HAP-1 (cell line): ENCODE data around the gene CTNNB1.

Experiments used
- DNase-seq, 2 experiments: peaks; one replicate each; pipeline ENCODE4 v3.0.0-alpha.2; 2016 to 2020; ENCODE audit warnings: low spot score in 2 of 2
- H3K27me3 ChIP-seq: fragments of 250-450 bp; sonication (Bioruptor Pico); 2 replicates; pipeline ENCODE4 v1.5.1; 2020; ENCODE audit warnings: low read depth, mild to moderate bottlenecking, moderate library complexity
- H3K36me3 ChIP-seq: fragments of 250-450 bp; sonication (Bioruptor Pico); replicated peaks from 2 replicates; pipeline ENCODE4 v1.5.1; 2020; ENCODE audit warnings: mild to moderate bottlenecking
- H3K4me1 ChIP-seq: fragments of 250-450 bp; sonication (Bioruptor Pico); 2 replicates; pipeline ENCODE4 v1.5.1; 2020; ENCODE audit warnings: mild to moderate bottlenecking
- H3K4me3 ChIP-seq: fragments of 250-450 bp; sonication (Bioruptor Pico); 2 replicates; pipeline ENCODE4 v1.5.1; 2020; ENCODE audit warnings: mild to moderate bottlenecking, moderate library complexity
- H3K9me3 ChIP-seq: fragments of 250-450 bp; sonication (Bioruptor Pico); 2 replicates; pipeline ENCODE4 v1.5.1; 2020; ENCODE audit warnings: mild to moderate bottlenecking, moderate library complexity
- in situ Hi-C: fragments of 300-500 bp; cut with MboI; formaldehyde crosslinking; loops from 3 replicates; pipeline ENCODE4 v1.14.3; 2020; ENCODE audit warnings: low sequenced_read_pairs, inconsistent platforms, mixed read lengths

CTNNB1 gene

DNA sequence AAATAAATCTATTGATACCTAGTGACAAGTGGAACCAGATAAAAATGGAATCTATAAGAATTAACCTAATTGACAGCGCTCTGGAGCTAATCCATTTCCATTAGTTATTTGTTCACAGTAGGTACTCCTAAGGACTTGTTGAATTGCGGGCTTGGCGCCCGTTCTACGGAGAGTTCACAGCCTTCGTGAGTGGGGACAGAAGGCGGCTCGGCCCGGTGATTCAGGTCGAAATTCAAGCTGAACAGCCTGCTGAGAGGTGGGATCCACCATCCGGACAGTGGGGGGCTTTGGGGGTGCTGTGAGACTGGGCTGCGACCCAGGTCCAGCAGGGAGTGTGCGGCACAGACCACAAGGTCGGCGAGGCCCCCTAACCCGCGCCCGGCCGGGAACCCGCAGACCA, 779 bp upstream of the CTNNB1 start:
- H3K4me1 ChIP-seq, result peaks cover 11% of the 10 kb centered on the region
- H3K9me3 ChIP-seq, result no peaks in the 10 kb centered on the region
- in situ Hi-C loops, result no loop called here
- no peaks in the 10 kb centered on the region for H3K36me3 ChIP-seq
- peak in 1 of 2 experiments; percentile 28 for DNase-seq
- peak overlapping the region; percentile 92 for H3K4me3 ChIP-seq
- no peaks in the 10 kb centered on the region; the same call in 1 of the 2 replicates for H3K27me3 ChIP-seq

DNA sequence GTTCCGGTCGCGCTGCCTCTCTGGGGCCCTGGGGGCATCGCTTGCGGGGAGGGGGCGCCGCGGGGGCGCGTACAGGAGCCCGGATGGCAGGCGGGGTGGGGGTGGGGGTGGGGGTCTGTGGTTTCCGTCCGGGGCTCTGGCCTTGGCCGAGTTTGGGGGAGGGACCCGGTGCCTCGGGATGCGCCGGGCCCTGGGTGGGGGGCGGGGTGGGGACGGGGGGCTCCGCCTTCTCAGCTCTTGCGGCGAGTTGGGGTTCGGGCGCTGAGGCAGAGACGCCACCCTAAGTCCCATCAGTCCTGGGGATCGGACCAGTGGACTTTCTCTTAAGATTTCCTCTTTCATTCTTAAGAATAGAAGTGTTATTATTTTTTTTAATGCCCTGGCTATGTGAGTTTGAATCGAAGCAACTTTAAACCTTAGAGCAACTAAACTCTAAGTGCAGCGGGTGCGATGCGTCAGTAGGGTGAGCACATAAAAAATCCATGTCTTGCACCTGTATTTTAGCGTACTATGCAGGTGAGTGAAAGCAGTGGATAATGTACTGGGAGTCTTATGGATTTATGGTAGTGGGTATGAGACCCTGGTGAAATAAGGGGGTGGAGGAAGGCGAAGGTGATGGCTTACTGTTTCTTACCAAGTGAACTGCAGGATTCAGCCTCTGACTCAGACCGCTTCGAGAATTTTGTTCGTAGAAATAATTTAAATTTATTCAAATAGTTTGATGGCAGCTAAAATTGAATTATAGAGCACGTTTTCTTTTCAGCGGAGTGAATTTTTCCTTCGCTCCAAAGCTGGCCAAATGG, 762 bp downstream of the CTNNB1 start:
- H3K36me3 ChIP-seq, result no peaks in the 10 kb centered on the region
- no peaks in the 10 kb centered on the region for H3K9me3 ChIP-seq
- H3K4me1 ChIP-seq, result peaks cover 13% of the 10 kb centered on the region
- H3K27me3 ChIP-seq, result no peaks in the 10 kb centered on the region
- peak in 1 of 2 experiments; percentile 45 for DNase-seq
- in situ Hi-C loops, result no loop called here
- H3K4me3 ChIP-seq, result peak overlapping the region; percentile 92

DNA sequence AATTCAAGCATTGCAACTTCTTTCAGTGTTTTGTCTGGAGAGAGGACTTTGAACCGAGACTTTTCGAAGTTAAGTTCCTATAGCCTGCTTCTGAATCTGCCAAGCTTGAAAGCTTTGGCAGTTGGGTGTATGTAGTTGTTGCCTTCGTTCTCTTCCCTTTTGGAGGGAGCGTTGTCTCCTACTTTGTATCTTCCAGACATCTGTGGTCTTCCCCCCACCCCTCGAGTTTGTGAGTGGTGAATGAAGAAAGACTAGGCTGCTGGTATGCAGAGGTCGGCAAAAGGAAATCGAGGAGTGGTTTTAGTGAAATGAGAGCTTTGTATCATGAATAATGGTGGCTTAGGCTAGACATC, 1.3 kb downstream of the CTNNB1 start:
- H3K9me3 ChIP-seq, result no peaks in the 10 kb centered on the region
- peak overlapping the region; percentile 92 for H3K4me3 ChIP-seq
- DNase-seq, result peak; percentile 63 to 73
- H3K36me3 ChIP-seq, result no peaks in the 10 kb centered on the region
- H3K4me1 ChIP-seq, result peaks cover 13% of the 10 kb centered on the region
- in situ Hi-C loops, result no loop called here
- H3K27me3 ChIP-seq, result no peaks in the 10 kb centered on the region

DNA sequence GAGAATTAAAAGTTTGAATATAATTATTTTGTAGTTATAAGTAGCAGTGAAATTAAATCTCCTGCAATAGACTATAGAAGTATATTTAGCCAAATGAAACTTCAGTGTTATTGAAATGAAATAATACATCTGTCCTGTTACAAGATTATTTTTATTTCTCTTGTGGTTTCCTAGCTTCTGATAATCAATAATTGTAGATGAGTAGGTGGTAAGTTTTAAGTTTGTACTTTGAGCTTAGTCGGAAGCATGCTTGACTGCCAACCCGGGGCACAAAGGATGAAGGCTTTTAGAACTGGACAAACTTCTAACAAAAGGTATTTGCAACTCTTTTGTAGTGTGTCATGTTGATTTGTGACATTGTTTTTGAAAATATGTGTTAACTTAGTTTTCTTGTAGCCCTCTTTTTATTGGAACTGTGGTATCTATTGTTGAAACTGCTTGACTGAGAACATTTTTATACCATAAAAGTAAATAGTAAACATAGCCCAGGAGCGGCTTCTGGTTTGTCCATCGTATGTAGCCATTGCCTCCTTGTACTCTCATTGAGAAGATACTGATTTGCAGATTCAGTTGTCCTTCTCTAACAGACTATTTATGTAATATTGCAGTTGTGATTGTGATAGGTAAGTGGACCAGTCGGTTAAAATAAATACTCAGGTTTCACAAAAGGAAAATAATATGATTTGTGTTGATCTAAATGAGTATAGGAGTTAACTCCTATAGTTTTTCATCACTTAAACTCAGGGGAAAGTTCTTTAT, 2.9 kb downstream of the CTNNB1 start:
- H3K4me3 ChIP-seq, result peak overlapping the region; percentile 92
- no peaks in the 10 kb centered on the region for H3K27me3 ChIP-seq

DNA sequence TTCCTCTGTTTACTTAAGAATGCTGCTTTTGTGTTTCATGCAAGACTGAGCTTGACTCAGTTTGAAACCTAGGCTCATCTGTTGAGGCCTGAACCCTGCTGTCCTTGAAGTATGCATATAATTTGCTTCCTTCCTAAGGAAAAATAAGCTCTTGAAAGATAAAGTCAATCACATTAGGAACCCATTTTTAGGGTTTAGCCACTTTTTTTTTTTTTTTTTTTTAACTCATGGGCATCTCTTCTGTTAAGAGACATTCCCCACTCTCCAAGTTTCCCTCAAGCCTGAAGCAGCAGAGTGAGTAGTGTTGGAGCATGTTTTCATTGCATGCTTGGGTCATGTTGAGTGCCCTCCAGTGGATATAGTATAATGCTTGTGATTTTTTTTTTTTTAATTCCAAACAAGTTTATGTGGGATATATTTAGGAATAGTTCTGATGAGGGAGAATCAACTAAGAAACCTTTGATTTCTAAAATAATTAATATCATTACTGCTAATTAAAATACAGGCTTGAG, 3.6 kb downstream of the CTNNB1 start:
- in situ Hi-C loops, result no loop called here
- DNase-seq, result peak; percentile 16
- H3K4me1 ChIP-seq, result peaks cover 32% of the 10 kb centered on the region
- no peaks in the 10 kb centered on the region for H3K9me3 ChIP-seq
- H3K36me3 ChIP-seq, result no peaks in the 10 kb centered on the region; the same call in 1 of the 2 replicates
- no peaks in the 10 kb centered on the region for H3K27me3 ChIP-seq
- H3K4me3 ChIP-seq, result no peak overlapping the region; the same call in 1 of the 2 replicates

More for the DNA sequence above, 2.9 kb downstream of the CTNNB1 start:
- DNase-seq, result peak; percentile 31 to 67
- Histone ChIP-seq H3K36me3 (no peaks in the 10 kb centered on the region), H3K9me3 (no peaks in the 10 kb centered on the region), H3K4me1 (peaks cover 27% of the 10 kb centered on the region)
- in situ Hi-C loops, result no loop called here

DNA sequence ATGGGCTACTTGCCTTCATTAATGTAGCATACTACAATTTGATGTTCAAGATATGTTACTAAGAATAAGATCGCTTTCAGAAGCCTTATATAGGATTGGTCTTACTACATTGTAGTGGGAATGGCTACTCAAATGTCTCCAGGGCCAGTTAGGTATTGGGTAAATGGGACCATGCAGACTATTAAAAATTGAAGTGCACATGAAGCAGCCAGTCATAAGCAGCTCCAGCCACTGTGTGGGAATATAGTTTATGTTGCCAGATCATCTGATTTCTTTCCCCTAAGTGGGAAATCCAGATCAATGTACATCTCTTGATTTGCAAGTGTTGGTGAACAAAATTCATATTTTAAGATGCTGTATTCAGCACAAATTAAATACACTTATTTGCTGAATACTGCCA, 5.1 kb downstream of the CTNNB1 start:
- H3K4me3 ChIP-seq, result no peak overlapping the region
- H3K4me1 ChIP-seq, result peaks cover 32% of the 10 kb centered on the region
- no peaks in the 10 kb centered on the region; the same call in 1 of the 2 replicates for H3K36me3 ChIP-seq
- H3K9me3 ChIP-seq, result no peaks in the 10 kb centered on the region
- in situ Hi-C loops, result no loop called here
- H3K27me3 ChIP-seq, result no peaks in the 10 kb centered on the region
- DNase-seq, result no peak

DNA sequence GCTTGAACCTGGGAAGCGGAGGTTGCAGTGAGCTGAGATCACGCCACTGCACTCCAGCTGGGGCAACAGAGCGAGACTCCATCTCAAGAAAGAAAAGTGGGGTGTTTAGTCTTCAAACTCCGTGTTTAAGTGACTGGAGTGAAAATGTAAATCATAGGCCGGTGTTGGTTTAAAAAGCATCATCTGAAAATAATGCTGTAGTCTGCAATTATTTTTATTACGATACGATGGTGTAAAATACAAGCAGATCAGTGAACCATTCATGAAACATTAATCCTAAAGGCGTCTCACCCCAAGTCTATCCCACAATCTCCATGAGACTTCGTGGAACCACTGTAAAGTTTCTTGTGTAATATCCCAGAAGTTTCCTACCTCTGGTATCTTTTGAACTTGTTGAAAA, 6.3 kb downstream of the CTNNB1 start:
- no peak for DNase-seq
- in situ Hi-C loops, result no loop called here
- no peak overlapping the region for H3K4me3 ChIP-seq
- H3K27me3 ChIP-seq, result no peaks in the 10 kb centered on the region
- H3K4me1 ChIP-seq, result peaks cover 32% of the 10 kb centered on the region
- no peaks in the 10 kb centered on the region for H3K9me3 ChIP-seq
- no peaks in the 10 kb centered on the region; the same call in 1 of the 2 replicates for H3K36me3 ChIP-seq

DNA sequence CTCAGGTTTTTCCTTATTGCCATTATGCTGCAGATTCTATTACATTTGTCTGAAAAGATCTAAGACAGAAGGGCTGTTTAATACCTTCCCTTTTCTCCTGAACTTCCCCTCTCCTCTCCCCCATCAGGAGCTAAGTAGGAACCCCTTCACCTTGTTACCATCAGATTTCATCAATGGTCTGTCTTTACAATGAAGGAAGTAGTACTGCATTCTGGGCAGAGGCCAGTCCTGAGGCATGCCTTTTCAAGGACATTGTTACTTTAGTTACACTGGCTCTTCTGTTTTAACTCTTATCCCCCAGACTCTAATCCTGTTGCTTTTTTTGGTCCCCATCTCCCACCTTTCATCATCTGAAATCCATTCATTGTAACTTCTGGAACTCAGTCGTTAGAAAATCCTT, 8.1 kb downstream of the CTNNB1 start:
- no peak for DNase-seq
- no peak overlapping the region for H3K4me3 ChIP-seq
- in situ Hi-C loops, result no loop called here
- no peaks in the 10 kb centered on the region for H3K27me3 ChIP-seq
- H3K36me3 ChIP-seq, result no peaks in the 10 kb centered on the region; the same call in 1 of the 2 replicates
- H3K9me3 ChIP-seq, result no peaks in the 10 kb centered on the region
- H3K4me1 ChIP-seq, result peaks cover 29% of the 10 kb centered on the region

DNA sequence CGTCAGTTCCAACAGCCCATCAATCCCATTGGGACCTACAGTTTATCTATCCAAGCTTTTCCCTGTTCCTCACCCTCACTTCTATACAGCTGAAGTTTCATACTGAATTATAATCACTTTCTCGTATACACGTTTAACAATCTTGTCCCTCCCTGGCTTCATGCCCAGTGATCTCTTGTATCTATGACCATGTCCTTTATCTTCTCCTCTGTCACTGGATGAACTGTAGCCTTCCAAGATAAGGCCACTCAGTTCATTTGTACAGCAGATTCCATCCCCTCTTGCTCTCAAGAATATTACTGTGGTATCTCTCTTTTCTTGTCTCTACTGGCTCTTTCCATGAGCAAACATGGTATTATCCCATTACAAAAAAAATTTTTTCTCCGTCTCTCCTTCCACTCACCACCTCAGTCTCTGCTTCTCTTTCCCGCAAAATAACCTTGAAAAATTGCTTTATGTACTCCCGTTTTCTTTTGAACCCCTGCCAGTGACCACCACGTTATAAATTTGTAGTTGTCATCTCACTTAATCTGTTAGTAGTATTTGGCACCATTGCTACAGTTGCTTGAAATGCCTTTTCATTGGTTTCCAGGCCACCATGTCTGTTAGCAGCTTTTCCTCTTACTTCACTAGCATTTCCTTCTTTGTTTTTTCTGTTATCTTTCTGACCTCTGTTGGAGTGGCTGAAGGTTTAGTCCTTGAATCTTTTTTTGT, 9.4 kb downstream of the CTNNB1 start:
- no peak for DNase-seq
- no peaks in the 10 kb centered on the region; the same call in 1 of the 2 replicates for H3K36me3 ChIP-seq
- no peaks in the 10 kb centered on the region for H3K27me3 ChIP-seq
- no peaks in the 10 kb centered on the region for H3K9me3 ChIP-seq
- in situ Hi-C loops, result no loop called here
- peaks cover 35% of the 10 kb centered on the region for H3K4me1 ChIP-seq
- no peak overlapping the region for H3K4me3 ChIP-seq

DNA sequence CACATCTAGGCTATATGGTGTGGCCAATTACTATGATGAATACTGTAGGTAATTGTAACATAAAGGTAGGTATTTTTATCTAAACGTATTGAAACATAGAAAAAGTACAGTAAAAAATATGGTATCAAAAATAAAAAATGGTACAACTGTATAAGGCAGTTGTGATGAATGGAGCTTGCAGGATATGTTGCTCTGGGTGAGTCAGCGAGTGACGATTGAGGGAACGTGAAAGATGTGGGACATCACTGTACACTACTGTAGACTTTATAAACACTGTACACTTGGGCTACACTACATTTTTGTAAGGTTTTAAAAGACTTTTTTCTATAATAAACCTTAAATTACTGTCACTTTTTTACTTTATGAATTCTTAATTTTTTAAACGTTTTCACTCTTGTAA, 10.3 kb downstream of the CTNNB1 start:
- no peaks in the 10 kb centered on the region for H3K9me3 ChIP-seq
- peaks cover 44% of the 10 kb centered on the region for H3K4me1 ChIP-seq
- no peak for DNase-seq
- in situ Hi-C loops, result no loop called here
- no peak overlapping the region for H3K4me3 ChIP-seq
- no peaks in the 10 kb centered on the region; the same call in 1 of the 2 replicates for H3K36me3 ChIP-seq
- no peaks in the 10 kb centered on the region for H3K27me3 ChIP-seq

DNA sequence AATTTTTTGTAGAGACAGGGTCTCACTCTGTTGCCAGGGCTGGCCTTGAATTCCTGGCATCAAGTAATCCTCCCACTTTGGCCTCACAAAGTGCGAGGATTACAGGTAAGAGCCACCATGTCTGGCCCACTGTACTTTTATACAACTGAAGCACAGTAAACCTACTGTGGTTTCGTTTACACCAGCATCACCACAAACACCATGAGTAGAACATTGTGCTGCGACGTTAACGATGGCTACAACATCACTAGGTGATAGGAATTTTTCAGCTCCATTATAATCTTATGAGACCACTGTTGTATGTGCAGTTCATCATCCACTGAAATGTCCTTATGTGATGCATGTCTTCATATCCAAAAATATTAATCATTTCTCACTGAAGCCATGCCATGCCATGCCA, 11.7 kb downstream of the CTNNB1 start:
- in situ Hi-C loops, result no loop called here
- peaks cover 49% of the 10 kb centered on the region for H3K4me1 ChIP-seq
- no peaks in the 10 kb centered on the region for H3K9me3 ChIP-seq
- no peak for DNase-seq
- H3K36me3 ChIP-seq, result no peaks in the 10 kb centered on the region; the same call in 1 of the 2 replicates
- no peaks in the 10 kb centered on the region for H3K27me3 ChIP-seq
- H3K4me3 ChIP-seq, result no peak overlapping the region

DNA sequence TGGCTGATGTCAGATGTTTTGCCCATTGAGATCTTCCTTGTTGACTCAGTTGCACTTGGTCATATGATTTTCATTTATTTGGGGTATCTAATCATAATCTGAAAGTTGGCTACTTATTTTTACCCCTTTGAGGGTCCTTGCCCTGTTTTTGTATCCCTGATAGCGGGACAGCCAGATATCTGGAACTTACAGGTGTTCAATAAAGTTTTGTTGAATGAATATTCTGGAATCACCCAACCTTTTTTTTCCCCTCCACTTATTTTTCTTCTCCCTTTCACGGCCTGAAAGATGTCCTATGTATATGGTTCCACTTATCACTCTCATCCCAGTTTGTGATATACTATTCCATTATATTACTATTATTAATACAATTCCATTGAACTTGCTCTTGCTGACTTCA, 12.8 kb downstream of the CTNNB1 start:
- H3K4me1 ChIP-seq, result peaks cover 49% of the 10 kb centered on the region
- H3K36me3 ChIP-seq, result no peaks in the 10 kb centered on the region; the same call in 1 of the 2 replicates
- in situ Hi-C loops, result no loop called here
- H3K9me3 ChIP-seq, result no peaks in the 10 kb centered on the region
- no peaks in the 10 kb centered on the region for H3K27me3 ChIP-seq
- DNase-seq, result no peak
- H3K4me3 ChIP-seq, result no peak overlapping the region

DNA sequence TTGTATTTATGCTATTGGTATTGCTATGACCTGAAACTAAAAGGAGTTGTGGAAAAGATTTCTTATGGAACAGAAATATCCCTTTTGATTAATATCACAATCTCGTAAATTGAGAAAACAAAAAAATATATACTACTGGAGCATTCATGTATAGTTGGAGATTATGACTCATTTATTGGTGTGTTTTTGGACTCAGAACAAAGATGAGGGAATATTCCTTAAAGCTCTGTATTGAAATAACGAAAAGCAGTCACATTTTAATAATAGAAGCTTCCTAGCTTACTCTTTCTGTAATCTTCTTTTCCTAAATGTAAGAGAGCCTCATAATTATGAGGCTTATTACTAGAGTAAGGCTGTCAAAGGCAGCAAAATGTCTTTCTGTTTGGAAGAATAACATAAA, 14.3 kb downstream of the CTNNB1 start:
- in situ Hi-C loops, result no loop called here
- DNase-seq, result peak in 1 of 2 experiments; percentile 30
- no peak overlapping the region for H3K4me3 ChIP-seq
- H3K36me3 ChIP-seq, result no peaks in the 10 kb centered on the region
- H3K9me3 ChIP-seq, result no peaks in the 10 kb centered on the region
- peaks cover 49% of the 10 kb centered on the region for H3K4me1 ChIP-seq
- no peaks in the 10 kb centered on the region for H3K27me3 ChIP-seq
